ENCODE measurements around the gene CENPC.
A peak's percentile ranks its signal among the peaks of the same experiment; 100 is the strongest.
"Not testable (repeated sequence)": the region's sequence is repeated elsewhere in the genome, so short reads cannot be mapped to it uniquely, and the experiment has no call there.

The CENPC gene

GRCh38 chr4:67550857-67551256, 5.6 kb upstream of the CENPC start:
- DNase-seq, result no peak

GRCh38 chr4:67550451-67550850, 5.1 kb upstream of the CENPC start:
- DNase-seq, result no peak

- DNase-seq, result peak; percentile 54
Observed at GRCh38 chr4:67549123-67549522, 3.8 kb upstream of the CENPC start.

GRCh38 chr4:67546971-67547370, 1.7 kb upstream of the CENPC start:
- no peak for DNase-seq

GRCh38 chr4:67546004-67546356, 677 bp upstream of the CENPC start:
- no peak for DNase-seq

- DNase-seq, result no peak
Observed at GRCh38 chr4:67542076-67542475, 3.2 kb downstream of the CENPC start.

GRCh38 chr4:67539830-67540229, 5.5 kb downstream of the CENPC start:
- no peak for DNase-seq

GRCh38 chr4:67535280-67535840, 9.9 kb downstream of the CENPC start:
- DNase-seq, result no peak

GRCh38 chr4:67533112-67533511, 12.2 kb downstream of the CENPC start:
- DNase-seq, result no peak

GRCh38 chr4:67532397-67532796, 12.9 kb downstream of the CENPC start:
- not testable (repeated sequence) for DNase-seq

GRCh38 chr4:67531379-67531962, 13.8 kb downstream of the CENPC start:
- DNase-seq, result no peak

GRCh38 chr4:67524140-67524539, 21.2 kb downstream of the CENPC start:
- DNase-seq, result not testable (repeated sequence)

GRCh38 chr4:67522851-67523671, 22.2 kb downstream of the CENPC start:
- DNase-seq, result peak; percentile 26

- no peak for DNase-seq
Observed at GRCh38 chr4:67522230-67522629, 23.1 kb downstream of the CENPC start.

- DNase-seq, result no peak
Observed at GRCh38 chr4:67521506-67521905, 23.8 kb downstream of the CENPC start.

GRCh38 chr4:67520141-67520540, 25.2 kb downstream of the CENPC start:
- DNase-seq, result no peak

- no peak for DNase-seq
Observed at GRCh38 chr4:67512501-67512900, 32.8 kb downstream of the CENPC start.

GRCh38 chr4:67500373-67500772, 44.9 kb downstream of the CENPC start:
- DNase-seq, result no peak

GRCh38 chr4:67499799-67500198, 45.5 kb downstream of the CENPC start:
- DNase-seq, result no peak

- no peak for DNase-seq
Observed at GRCh38 chr4:67483868-67484602, 61.3 kb downstream of the CENPC start.

- no peak for DNase-seq
Observed at GRCh38 chr4:67480810-67481209, 64.5 kb downstream of the CENPC start.

- no peak for DNase-seq
Observed at GRCh38 chr4:67475155-67475554, 70.1 kb downstream of the CENPC start.

GRCh38 chr4:67470871-67471270, 74.4 kb downstream of the CENPC start:
- DNase-seq, result no peak

- DNase-seq, result no peak
Observed at GRCh38 chr4:67468830-67469229, 76.5 kb downstream of the CENPC start.

All from CD4-positive, alpha-beta T cell treated with Interleukin-4 for 4 hours (primary cell).